Testis (tissue), 2 donors: ENCODE measurements around the gene ENTPD8.

Experiments
- POLR2A ChIP-seq: fragments of 450-650 bp; IDR thresholded peaks from one replicate; pipeline ENCODE4 v1.6.1; 2017; ENCODE audit warnings: antibody characterized with exemption, mild to moderate bottlenecking, moderate library complexity
- TF ChIP-seq, protein P1 (sequence below), 3 experiments: fragments of 450-650 bp in 2 of 3; fragments of 200-600 bp in 1 of 3; sonication (generic) in 1 of 3; IDR thresholded peaks; one replicate each; pipeline ENCODE4 v1.5.1; 2016 to 2019; ENCODE audit warnings: antibody characterized with exemption in 3 of 3, mild to moderate bottlenecking in 2 of 3, moderate library complexity in 1 of 3

DNA sequence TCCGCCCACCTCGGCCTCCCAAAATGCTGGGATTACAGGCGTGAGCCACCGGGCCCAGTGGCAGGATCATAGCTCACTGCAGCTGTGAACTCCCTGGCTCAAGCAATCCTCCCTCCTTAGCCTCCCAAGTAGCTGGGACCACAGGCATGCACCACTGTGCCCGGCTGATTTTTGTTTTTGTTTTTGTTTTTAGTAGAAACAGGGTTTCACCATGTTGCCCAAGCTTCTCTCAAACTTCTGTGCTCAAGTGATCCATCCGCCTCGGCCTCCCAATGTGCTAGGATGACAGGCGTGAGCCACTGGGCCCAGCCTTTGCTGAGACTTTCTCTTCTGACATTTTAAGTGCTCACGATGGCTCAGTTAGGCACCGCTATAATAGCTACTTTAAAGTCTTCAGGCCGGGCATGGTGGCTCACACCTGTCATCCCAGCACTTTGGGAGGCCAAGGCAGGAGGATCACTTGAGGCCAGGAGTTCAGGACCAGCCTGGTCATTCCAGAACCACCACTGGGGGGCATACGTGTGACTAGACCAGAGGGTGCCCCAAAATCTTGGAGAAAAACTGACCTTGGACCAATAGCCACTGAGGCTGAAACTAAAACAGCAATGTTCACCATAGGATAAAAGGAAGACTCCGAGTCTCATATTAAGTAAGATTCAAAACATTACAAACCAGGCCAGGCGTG is 3.1 kb upstream of the ENTPD8 start:
- TF ChIP-seq, protein P1, sequence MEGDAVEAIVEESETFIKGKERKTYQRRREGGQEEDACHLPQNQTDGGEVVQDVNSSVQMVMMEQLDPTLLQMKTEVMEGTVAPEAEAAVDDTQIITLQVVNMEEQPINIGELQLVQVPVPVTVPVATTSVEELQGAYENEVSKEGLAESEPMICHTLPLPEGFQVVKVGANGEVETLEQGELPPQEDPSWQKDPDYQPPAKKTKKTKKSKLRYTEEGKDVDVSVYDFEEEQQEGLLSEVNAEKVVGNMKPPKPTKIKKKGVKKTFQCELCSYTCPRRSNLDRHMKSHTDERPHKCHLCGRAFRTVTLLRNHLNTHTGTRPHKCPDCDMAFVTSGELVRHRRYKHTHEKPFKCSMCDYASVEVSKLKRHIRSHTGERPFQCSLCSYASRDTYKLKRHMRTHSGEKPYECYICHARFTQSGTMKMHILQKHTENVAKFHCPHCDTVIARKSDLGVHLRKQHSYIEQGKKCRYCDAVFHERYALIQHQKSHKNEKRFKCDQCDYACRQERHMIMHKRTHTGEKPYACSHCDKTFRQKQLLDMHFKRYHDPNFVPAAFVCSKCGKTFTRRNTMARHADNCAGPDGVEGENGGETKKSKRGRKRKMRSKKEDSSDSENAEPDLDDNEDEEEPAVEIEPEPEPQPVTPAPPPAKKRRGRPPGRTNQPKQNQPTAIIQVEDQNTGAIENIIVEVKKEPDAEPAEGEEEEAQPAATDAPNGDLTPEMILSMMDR (IDR thresholded peaks at IDR 0.05): no peak
- TF ChIP-seq POLR2A: no peak
